SH-SY5Y (cell line): Measurements from ENCODE around the gene DPP6.

Experiments
- GATA2 ChIP-seq: IDR thresholded peaks from 2 replicates; pipeline ENCODE4 v1.6.1; 2011; ENCODE audit warnings: mild to moderate bottlenecking, low read depth, low read length
- GATA3 ChIP-seq: IDR thresholded peaks from 2 replicates; pipeline ENCODE4 v1.6.1; 2011; ENCODE audit warnings: low read depth, mild to moderate bottlenecking, low read length, moderate library complexity

DNA sequence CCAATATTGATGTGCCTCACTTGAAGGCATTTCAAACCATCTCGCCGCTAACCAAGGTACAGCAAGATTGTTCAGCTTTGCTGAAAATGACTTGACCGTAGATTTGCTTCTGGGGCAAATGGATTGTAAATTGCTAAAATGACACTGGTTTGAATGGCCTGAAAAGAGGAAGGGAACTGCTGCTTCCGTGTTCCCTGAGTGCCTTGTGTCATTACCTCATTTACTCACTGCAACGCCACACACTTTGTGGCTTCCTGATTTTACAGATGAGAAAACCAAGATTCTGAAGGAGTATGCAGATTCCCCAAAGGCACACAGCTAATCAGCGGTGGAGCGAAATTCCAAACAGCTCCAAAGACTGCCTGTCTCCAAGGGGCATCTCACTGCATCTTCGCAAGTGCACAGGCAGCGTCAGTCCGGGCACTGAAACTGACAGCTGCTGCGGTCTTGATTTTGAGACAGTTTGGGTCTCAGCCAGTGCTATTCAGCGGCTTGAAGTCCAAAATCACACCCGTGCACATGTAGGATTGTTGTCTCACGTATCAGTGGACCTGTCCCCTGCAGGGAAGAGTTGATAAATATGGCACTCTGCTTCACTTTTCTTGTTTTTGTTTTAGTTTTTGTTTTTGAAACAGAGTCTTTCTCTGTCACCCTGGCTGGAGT, 290.9 kb downstream of the DPP6 start:
- TF ChIP-seq GATA2 (no peak), GATA3 (no peak)
